ENCODE measurements around the gene LRRC3.

GRCh38 chr21:44456915-44457736 lies 1.8 kb downstream of the LRRC3 start:
- TF ChIP-seq POLR2A (IDR thresholded peaks at IDR 0.05) = no peak
- no peak for TF ChIP-seq POLR2AphosphoS5 (IDR thresholded peaks at IDR 0.05)
- TF ChIP-seq, protein P1, sequence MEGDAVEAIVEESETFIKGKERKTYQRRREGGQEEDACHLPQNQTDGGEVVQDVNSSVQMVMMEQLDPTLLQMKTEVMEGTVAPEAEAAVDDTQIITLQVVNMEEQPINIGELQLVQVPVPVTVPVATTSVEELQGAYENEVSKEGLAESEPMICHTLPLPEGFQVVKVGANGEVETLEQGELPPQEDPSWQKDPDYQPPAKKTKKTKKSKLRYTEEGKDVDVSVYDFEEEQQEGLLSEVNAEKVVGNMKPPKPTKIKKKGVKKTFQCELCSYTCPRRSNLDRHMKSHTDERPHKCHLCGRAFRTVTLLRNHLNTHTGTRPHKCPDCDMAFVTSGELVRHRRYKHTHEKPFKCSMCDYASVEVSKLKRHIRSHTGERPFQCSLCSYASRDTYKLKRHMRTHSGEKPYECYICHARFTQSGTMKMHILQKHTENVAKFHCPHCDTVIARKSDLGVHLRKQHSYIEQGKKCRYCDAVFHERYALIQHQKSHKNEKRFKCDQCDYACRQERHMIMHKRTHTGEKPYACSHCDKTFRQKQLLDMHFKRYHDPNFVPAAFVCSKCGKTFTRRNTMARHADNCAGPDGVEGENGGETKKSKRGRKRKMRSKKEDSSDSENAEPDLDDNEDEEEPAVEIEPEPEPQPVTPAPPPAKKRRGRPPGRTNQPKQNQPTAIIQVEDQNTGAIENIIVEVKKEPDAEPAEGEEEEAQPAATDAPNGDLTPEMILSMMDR (IDR thresholded peaks at IDR 0.05) = no peak

Data from breast epithelium (tissue), 3 donors.